Stomach smooth muscle (tissue), 2 donors: ENCODE results near the gene CXCL1.

Experiments used
- H3K27ac ChIP-seq: one replicate; pipeline ENCODE4 v1.7.0; 2013; ENCODE audit warnings: mild to moderate bottlenecking, low read length, inconsistent platforms
- H3K27me3 ChIP-seq, 2 donors: one replicate each; pipeline ENCODE4 v1.7.0; 2013; ENCODE audit warnings: low read length in 2 of 2; ENCODE audit not compliant: insufficient read depth in 2 of 2, control insufficient read depth in 1 of 2
- H3K36me3 ChIP-seq, 2 donors: one replicate each; pipeline ENCODE4 v1.7.0; 2013; ENCODE audit warnings: low read length in 2 of 2; ENCODE audit not compliant: control insufficient read depth in 2 of 2, insufficient read depth in 2 of 2
- H3K4me1 ChIP-seq: one replicate; pipeline ENCODE4 v1.7.0; 2013; ENCODE audit warnings: low read length; ENCODE audit not compliant: control insufficient read depth, insufficient read depth
- H3K4me3 ChIP-seq, 2 donors: one replicate each; pipeline ENCODE4 v1.7.0; 2013; ENCODE audit warnings: low read length in 2 of 2
- H3K9ac ChIP-seq, 2 donors: one replicate each; pipeline ENCODE4 v1.7.0; 2013; ENCODE audit warnings: low read length in 2 of 2, mild to moderate bottlenecking in 1 of 2
- H3K9me3 ChIP-seq, 2 donors: one replicate each; pipeline ENCODE4 v1.7.0; 2013; ENCODE audit warnings: low read length in 2 of 2; ENCODE audit not compliant: control insufficient read depth in 2 of 2
- donor health status: healthy.
- donor health status: Pancreatic carcinoma.

Gene CXCL1

GRCh38 chr4:73852771-73853170, 16.4 kb upstream of the CXCL1 start:
- Histone ChIP-seq H3K36me3 (no peaks in the 10 kb centered on the region), H3K27ac (no peak overlapping the region), H3K4me1 (peaks cover 3% of the 10 kb centered on the region), H3K4me3 (no peak overlapping the region), H3K9ac (no peak overlapping the region), H3K27me3 (peaks cover 0 to 6% of the 10 kb centered on the region in 2 donors), H3K9me3 (no peaks in the 10 kb centered on the region)

GRCh38 chr4:73853246-73853704, 15.9 kb upstream of the CXCL1 start, which contains the start of gene PF4V1:
Gene PF4V1, plus strand, starts transcription at chr4:73853296. Its CDS starts 67 bp downstream, at chr4:73853363.
- Histone ChIP-seq H3K9ac (no peak within 1 kb of the TSS), H3K36me3 (no peaks in the 10 kb centered on the region), H3K9me3 (no peaks in the 10 kb centered on the region), H3K4me1 (peaks cover 3% of the 10 kb centered on the region), H3K27me3 (peaks cover 0 to 6% of the 10 kb centered on the region in 2 donors), H3K4me3 (peak within 1 kb of the TSS in 1 of 2 donors; percentile 24), H3K27ac (no peak within 1 kb of the TSS)

- Histone ChIP-seq H3K4me1 (peaks cover 3% of the 10 kb centered on the region), H3K36me3 (no peaks in the 10 kb centered on the region), H3K9ac (no peak overlapping the region), H3K27me3 (peaks cover 0 to 6% of the 10 kb centered on the region in 2 donors), H3K27ac (no peak overlapping the region), H3K9me3 (no peaks in the 10 kb centered on the region), H3K4me3 (peak overlapping the region in 1 of 2 donors; percentile 24)
These were observed 15.3 kb upstream of the CXCL1 start for GRCh38 chr4:73853718-73854473.

GRCh38 chr4:73855406-73855805, 13.8 kb upstream of the CXCL1 start:
- peaks cover 0 to 6% of the 10 kb centered on the region in 2 donors for H3K27me3 ChIP-seq
- no peak overlapping the region for H3K9ac ChIP-seq
- H3K36me3 ChIP-seq = no peaks in the 10 kb centered on the region
- no peak overlapping the region for H3K27ac ChIP-seq
- H3K4me3 ChIP-seq = no peak overlapping the region
- no peaks in the 10 kb centered on the region for H3K9me3 ChIP-seq
- H3K4me1 ChIP-seq = peaks cover 3% of the 10 kb centered on the region

- no peaks in the 10 kb centered on the region for H3K9me3 ChIP-seq
- H3K4me3 ChIP-seq = no peak overlapping the region
- H3K36me3 ChIP-seq = no peaks in the 10 kb centered on the region
- peaks cover 3% of the 10 kb centered on the region for H3K4me1 ChIP-seq
- no peak overlapping the region for H3K9ac ChIP-seq
- peaks cover 0 to 6% of the 10 kb centered on the region in 2 donors for H3K27me3 ChIP-seq
- no peak overlapping the region for H3K27ac ChIP-seq
These were observed 12.7 kb upstream of the CXCL1 start for GRCh38 chr4:73856518-73856917.

GRCh38 chr4:73859614-73860088, 9.5 kb upstream of the CXCL1 start:
- Histone ChIP-seq H3K27ac (no peak overlapping the region), H3K9ac (no peak overlapping the region), H3K4me3 (no peak overlapping the region), H3K9me3 (no peaks in the 10 kb centered on the region), H3K4me1 (no peaks in the 10 kb centered on the region), H3K36me3 (no peaks in the 10 kb centered on the region), H3K27me3 (no peaks in the 10 kb centered on the region)

- no peak overlapping the region for H3K9ac ChIP-seq
- H3K27me3 ChIP-seq = no peaks in the 10 kb centered on the region
- H3K27ac ChIP-seq = no peak overlapping the region
- no peaks in the 10 kb centered on the region for H3K36me3 ChIP-seq
- H3K4me1 ChIP-seq = no peaks in the 10 kb centered on the region
- no peaks in the 10 kb centered on the region for H3K9me3 ChIP-seq
- H3K4me3 ChIP-seq = no peak overlapping the region
These were observed 9.0 kb upstream of the CXCL1 start for GRCh38 chr4:73860181-73860580.

- Histone ChIP-seq H3K27ac (no peak overlapping the region), H3K4me1 (no peaks in the 10 kb centered on the region), H3K9me3 (no peaks in the 10 kb centered on the region)
These were observed 8.3 kb upstream of the CXCL1 start for GRCh38 chr4:73860917-73861316.

GRCh38 chr4:73862322-73862721, 6.9 kb upstream of the CXCL1 start:
- H3K9ac ChIP-seq = no peak overlapping the region
- no peaks in the 10 kb centered on the region for H3K9me3 ChIP-seq
- H3K4me3 ChIP-seq = no peak overlapping the region
- no peak overlapping the region for H3K27ac ChIP-seq
- no peaks in the 10 kb centered on the region for H3K27me3 ChIP-seq
- H3K4me1 ChIP-seq = no peaks in the 10 kb centered on the region
- H3K36me3 ChIP-seq = no peaks in the 10 kb centered on the region

More at GRCh38 chr4:73860917-73861316, 8.3 kb upstream of the CXCL1 start:
- no peaks in the 10 kb centered on the region for H3K27me3 ChIP-seq
- H3K36me3 ChIP-seq = no peaks in the 10 kb centered on the region
- no peak overlapping the region for H3K9ac ChIP-seq
- H3K4me3 ChIP-seq = no peak overlapping the region

GRCh38 chr4:73864365-73864764, 4.8 kb upstream of the CXCL1 start:
- H3K4me3 ChIP-seq = no peak overlapping the region
- H3K9ac ChIP-seq = no peak overlapping the region
- peaks cover 5% of the 10 kb centered on the region for H3K4me1 ChIP-seq
- no peaks in the 10 kb centered on the region for H3K9me3 ChIP-seq
- peaks cover 0 to 8% of the 10 kb centered on the region in 2 donors for H3K27me3 ChIP-seq
- H3K36me3 ChIP-seq = no peaks in the 10 kb centered on the region
- H3K27ac ChIP-seq = no peak overlapping the region

- Histone ChIP-seq H3K27ac (no peak overlapping the region), H3K4me3 (no peak overlapping the region), H3K36me3 (no peaks in the 10 kb centered on the region), H3K9me3 (no peaks in the 10 kb centered on the region), H3K9ac (no peak overlapping the region), H3K27me3 (peaks cover 4 to 14% of the 10 kb centered on the region in 2 donors), H3K4me1 (peaks cover 5% of the 10 kb centered on the region)
These were observed 4.2 kb upstream of the CXCL1 start for GRCh38 chr4:73864961-73865360.
